EH (cell line): Measurements from ENCODE around the gene EMILIN1.

Source experiments
- DNase-seq: peaks from one replicate; pipeline ENCODE4 v3.0.0-alpha.2; 2015; ENCODE audit warnings: low read depth

The EMILIN1 gene

GRCh38 chr2:27123302-27124150 lies 45.1 kb downstream of the EMILIN1 start, which contains the start of gene ABHD1:
Gene ABHD1 (plus strand): TSS chr2:27123815. CDS start chr2:27123949, 134 bp downstream.
- DNase-seq: peak; percentile 33

- DNase-seq: no peak
Observed at GRCh38 chr2:27125104-27125503, 46.7 kb downstream of the EMILIN1 start.

- no peak for DNase-seq
Observed at GRCh38 chr2:27126252-27126710, 47.9 kb downstream of the EMILIN1 start.

- no peak for DNase-seq
Observed at GRCh38 chr2:27127883-27128667, 49.7 kb downstream of the EMILIN1 start.

GRCh38 chr2:27128668-27129571 lies 50.5 kb downstream of the EMILIN1 start:
- DNase-seq: no peak

GRCh38 chr2:27130396-27130795 lies 52.0 kb downstream of the EMILIN1 start:
- no peak for DNase-seq

- DNase-seq: no peak
Observed at GRCh38 chr2:27131429-27131828, 53.0 kb downstream of the EMILIN1 start.

GRCh38 chr2:27133195-27133875 lies 54.9 kb downstream of the EMILIN1 start:
- DNase-seq: peak; percentile 13

- peak; percentile 94 for DNase-seq
Observed at GRCh38 chr2:27133905-27134780, 55.7 kb downstream of the EMILIN1 start, which contains the start of gene PREB. Gene PREB (minus strand): TSS chr2:27134636. CDS start chr2:27134421, 215 bp downstream.

GRCh38 chr2:27134781-27135477 lies 56.5 kb downstream of the EMILIN1 start:
- no peak for DNase-seq

- DNase-seq: no peak
Observed at GRCh38 chr2:27135478-27135955, 57.1 kb downstream of the EMILIN1 start.
